Activated T-cell treated with anti-CD3 and anti-CD28 coated beads, Interleukin-2, amount 50 U/mL, for 4 hours (primary cell): ENCODE measurements around the gene WWC2. TPM values are rescaled to one million over a fixed set of nuclear protein-coding genes. Genes with fewer than 3 reads are reported as not detected.

Experiments used
- ATAC-seq, 2 donors: fragments of 200-7000 bp; cut with Tn5 transposase; one replicate each; pipeline ENCODE4 v1.10.0; 2021
- DNase-seq: peaks from one replicate; pipeline ENCODE4 v3.0.0-alpha.2; 2020
- H3K27me3 Mint-ChIP-seq: one replicate; pipeline ENCODE4 v1.8.0; 2021; ENCODE audit warnings: low read depth, mixed read lengths
- H3K36me3 Mint-ChIP-seq: one replicate; pipeline ENCODE4 v1.8.0; 2022; ENCODE audit warnings: mixed read lengths; ENCODE audit not compliant: insufficient read depth
- H3K4me1 Mint-ChIP-seq: one replicate; pipeline ENCODE4 v1.8.0; 2021; ENCODE audit warnings: low read depth, mixed read lengths
- H3K4me3 Mint-ChIP-seq: one replicate; pipeline ENCODE4 v1.8.0; 2021; ENCODE audit warnings: mild to moderate bottlenecking, moderate library complexity, mixed read lengths
- H3K9me3 Mint-ChIP-seq: one replicate; pipeline ENCODE4 v1.8.0; 2021; ENCODE audit warnings: mixed read lengths
- total RNA-seq, 3 donors: library from RNA; stranded (reverse); gene quantifications; one replicate each; pipeline ENCODE4 v1.2.1, GENCODE V29; 2021

WWC2 gene
- total RNA-seq, 3 donors from 2014 or later, result 5.6 to 7.8 (median 6.9) TPM

DNA sequence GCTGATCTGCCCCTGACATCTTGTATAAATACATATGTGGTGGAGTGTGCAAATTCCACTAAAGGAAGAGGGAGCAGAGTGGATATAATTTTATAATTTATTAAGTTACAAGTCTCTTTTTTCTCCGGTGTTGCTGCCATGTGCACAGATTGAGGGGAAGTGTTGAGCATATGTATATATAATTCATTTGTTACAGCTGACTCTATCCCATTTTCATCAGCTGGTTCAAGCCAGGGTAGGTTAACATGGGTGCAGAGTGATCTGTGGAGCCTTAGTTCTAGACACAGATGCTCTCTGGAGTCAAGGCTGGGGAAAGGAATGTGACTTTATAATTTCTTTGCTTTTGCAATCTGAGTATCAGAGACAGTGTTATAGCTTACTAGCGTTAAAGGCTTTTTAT is 103.5 kb downstream of the WWC2 start:
- DNase-seq (no peak), ATAC-seq (no peak)
- H3K27me3 Mint-ChIP-seq, result no peaks in the 10 kb centered on the region
- H3K4me1 Mint-ChIP-seq, result no peaks in the 10 kb centered on the region
- H3K36me3 Mint-ChIP-seq, result no peaks in the 10 kb centered on the region
- no peaks in the 10 kb centered on the region for H3K9me3 Mint-ChIP-seq
- no peak overlapping the region for H3K4me3 Mint-ChIP-seq

- ATAC-seq (no peak), DNase-seq (no peak)
- Mint-ChIP-seq H3K4me1 (no peaks in the 10 kb centered on the region), H3K27me3 (no peaks in the 10 kb centered on the region), H3K9me3 (no peaks in the 10 kb centered on the region), H3K36me3 (no peaks in the 10 kb centered on the region), H3K4me3 (no peak overlapping the region)
Measured at GRCh38 chr4:183204793-183205192, 105.7 kb downstream of the WWC2 start.

- H3K4me1 Mint-ChIP-seq, result no peaks in the 10 kb centered on the region
- H3K36me3 Mint-ChIP-seq, result no peaks in the 10 kb centered on the region
- no peaks in the 10 kb centered on the region for H3K27me3 Mint-ChIP-seq
- ATAC-seq (no peak), DNase-seq (no peak)
- no peaks in the 10 kb centered on the region for H3K9me3 Mint-ChIP-seq
- no peak overlapping the region for H3K4me3 Mint-ChIP-seq
Measured at GRCh38 chr4:183205193-183205592, 106.1 kb downstream of the WWC2 start.

- H3K36me3 Mint-ChIP-seq, result no peaks in the 10 kb centered on the region
- H3K4me3 Mint-ChIP-seq, result no peak overlapping the region
- no peak for DNase-seq
- H3K4me1 Mint-ChIP-seq, result no peaks in the 10 kb centered on the region
- H3K27me3 Mint-ChIP-seq, result no peaks in the 10 kb centered on the region
- no peak for ATAC-seq
- no peaks in the 10 kb centered on the region for H3K9me3 Mint-ChIP-seq
Measured at GRCh38 chr4:183205709-183206108, 106.7 kb downstream of the WWC2 start.

- Mint-ChIP-seq H3K4me3 (no peak overlapping the region), H3K9me3 (no peaks in the 10 kb centered on the region), H3K4me1 (no peaks in the 10 kb centered on the region), H3K27me3 (no peaks in the 10 kb centered on the region), H3K36me3 (peaks cover 2% of the 10 kb centered on the region)
- no peak for DNase-seq
- ATAC-seq, result no peak
Measured at GRCh38 chr4:183211533-183211932, 112.5 kb downstream of the WWC2 start.

DNA sequence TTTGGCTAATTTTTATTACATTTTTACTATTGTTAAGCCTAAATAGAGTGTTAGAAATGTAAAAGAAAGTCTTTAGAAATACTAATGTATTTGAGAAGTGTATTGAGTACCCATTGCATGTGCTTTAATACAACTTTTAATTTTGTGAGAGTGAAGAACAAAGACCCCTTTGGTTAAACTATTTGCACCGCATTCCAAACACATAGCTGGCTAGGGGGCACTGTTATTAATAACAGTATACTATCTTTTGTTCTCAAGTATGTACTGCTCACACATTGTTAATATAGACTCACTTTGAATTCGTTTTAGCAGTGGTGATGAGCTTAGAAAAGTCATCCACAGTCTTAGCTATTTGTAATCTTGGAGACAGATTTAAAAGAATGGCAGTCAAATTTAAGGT is 114.9 kb downstream of the WWC2 start:
- H3K4me3 Mint-ChIP-seq, result no peak overlapping the region
- H3K36me3 Mint-ChIP-seq, result peaks cover 2% of the 10 kb centered on the region
- DNase-seq (no peak), ATAC-seq (no peak)
- H3K4me1 Mint-ChIP-seq, result no peaks in the 10 kb centered on the region
- no peaks in the 10 kb centered on the region for H3K9me3 Mint-ChIP-seq
- H3K27me3 Mint-ChIP-seq, result no peaks in the 10 kb centered on the region

- Mint-ChIP-seq H3K4me3 (no peak overlapping the region), H3K9me3 (no peaks in the 10 kb centered on the region), H3K4me1 (no peaks in the 10 kb centered on the region), H3K27me3 (no peaks in the 10 kb centered on the region), H3K36me3 (peaks cover 4% of the 10 kb centered on the region)
- ATAC-seq (no peak), DNase-seq (no peak)
Measured at GRCh38 chr4:183214912-183215488, 115.9 kb downstream of the WWC2 start.

DNA sequence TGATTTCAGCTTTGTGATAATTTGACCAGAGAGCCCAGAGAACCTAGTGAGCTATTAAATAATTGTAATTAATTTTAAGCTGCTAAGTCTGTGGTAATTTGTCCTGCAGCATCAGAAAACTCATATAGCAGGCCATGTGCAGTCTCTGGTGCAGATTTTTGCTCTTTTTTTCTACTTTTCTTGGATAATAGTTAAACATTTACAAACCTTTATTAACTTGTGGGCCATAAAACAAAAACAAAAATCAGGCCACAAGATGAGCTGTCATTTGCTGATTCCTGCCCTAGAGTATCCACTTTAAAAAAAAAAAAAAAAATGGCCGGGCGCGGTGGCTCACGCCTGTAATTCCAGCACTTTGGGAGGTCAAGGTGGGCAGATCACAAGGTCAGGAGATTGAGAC is 121.2 kb downstream of the WWC2 start:
- no peaks in the 10 kb centered on the region for H3K9me3 Mint-ChIP-seq
- peaks cover 2% of the 10 kb centered on the region for H3K36me3 Mint-ChIP-seq
- DNase-seq (no peak), ATAC-seq (no peak)
- no peak overlapping the region for H3K4me3 Mint-ChIP-seq
- no peaks in the 10 kb centered on the region for H3K27me3 Mint-ChIP-seq
- no peaks in the 10 kb centered on the region for H3K4me1 Mint-ChIP-seq

DNA sequence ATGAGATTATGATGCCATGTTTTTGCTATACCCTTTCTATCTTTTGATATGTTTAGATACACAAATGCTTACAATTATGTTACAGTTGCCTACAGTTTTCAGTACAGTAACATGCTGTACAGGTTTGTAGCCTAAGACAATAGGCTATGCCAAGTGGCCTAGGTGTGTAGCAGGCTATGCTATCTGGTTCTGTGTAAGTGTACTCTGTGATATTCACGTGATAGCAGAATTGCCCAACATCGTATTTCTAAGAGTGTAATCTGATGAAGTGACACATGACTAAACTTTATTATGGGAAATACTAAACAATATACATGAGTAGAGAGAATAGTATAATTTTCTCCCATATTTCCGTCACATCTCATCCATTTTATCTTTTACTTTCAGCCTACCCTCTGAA is 124.0 kb downstream of the WWC2 start:
- Mint-ChIP-seq H3K27me3 (no peaks in the 10 kb centered on the region), H3K4me1 (no peaks in the 10 kb centered on the region), H3K9me3 (no peaks in the 10 kb centered on the region), H3K4me3 (no peak overlapping the region), H3K36me3 (peaks cover 2% of the 10 kb centered on the region)
- ATAC-seq, result no peak
- DNase-seq, result no peak

DNA sequence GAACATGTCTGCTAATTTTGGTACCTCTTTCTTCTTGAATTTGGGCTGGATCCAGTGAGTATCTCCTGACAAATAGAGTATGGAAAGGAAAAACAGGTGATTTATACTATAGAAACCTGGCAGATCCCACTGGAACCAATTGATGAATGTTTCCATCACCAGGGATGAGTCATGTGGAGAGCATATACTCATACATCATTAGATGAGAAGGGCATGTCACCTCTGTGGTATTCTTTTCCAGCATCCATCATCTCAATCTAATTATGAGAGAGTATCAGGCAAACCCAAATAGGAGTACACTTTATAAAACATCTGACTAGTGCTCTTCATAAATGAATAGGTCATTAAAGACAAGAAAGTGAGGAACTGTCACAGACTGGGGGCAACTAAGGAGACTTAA is 130.3 kb downstream of the WWC2 start:
- Mint-ChIP-seq H3K4me3 (no peak overlapping the region), H3K36me3 (peaks cover 1% of the 10 kb centered on the region), H3K9me3 (no peaks in the 10 kb centered on the region), H3K4me1 (no peaks in the 10 kb centered on the region), H3K27me3 (peaks cover 4% of the 10 kb centered on the region)
- DNase-seq (no peak), ATAC-seq (no peak)

DNA sequence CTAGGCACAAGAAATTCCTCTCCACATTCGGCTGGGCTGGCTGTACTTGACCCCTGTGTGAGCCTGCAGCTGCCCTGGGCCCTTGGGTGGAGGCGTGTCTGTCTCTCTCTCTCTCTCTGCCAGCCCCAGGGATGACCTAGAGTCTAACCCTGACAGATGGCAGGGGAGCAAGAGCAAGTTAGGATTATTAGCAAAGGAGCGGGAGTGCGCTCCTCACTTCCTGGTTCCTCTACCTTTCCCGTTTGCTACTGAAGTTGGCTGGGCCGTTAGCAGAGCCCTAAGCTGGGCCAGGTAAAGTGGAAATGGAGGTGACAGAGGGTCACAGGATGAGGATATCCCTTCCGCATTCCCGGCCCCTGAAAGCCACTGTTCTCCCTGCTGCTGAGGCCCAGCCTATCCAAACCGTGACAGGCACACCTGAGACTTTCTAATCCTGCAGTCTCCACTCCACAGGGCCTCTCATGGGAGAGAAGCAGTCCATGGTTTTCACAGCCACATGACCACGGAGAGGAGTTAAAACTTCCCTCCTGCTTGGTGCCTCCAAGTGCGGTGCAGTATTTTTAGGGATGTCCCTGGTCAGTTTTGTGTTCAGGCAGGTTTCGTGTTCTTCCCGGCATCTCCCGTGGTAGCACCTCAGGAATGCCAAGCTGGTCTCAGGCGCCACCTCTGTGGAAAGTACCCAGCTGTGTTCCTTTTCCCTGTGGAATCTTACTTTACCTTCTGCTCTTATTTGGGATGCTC is 141.7 kb downstream of the WWC2 start:
- Mint-ChIP-seq H3K4me1 (no peaks in the 10 kb centered on the region), H3K27me3 (no peaks in the 10 kb centered on the region), H3K4me3 (no peak overlapping the region), H3K9me3 (no peaks in the 10 kb centered on the region), H3K36me3 (peaks cover 3% of the 10 kb centered on the region)
- no peak for ATAC-seq
- DNase-seq, result no peak

DNA sequence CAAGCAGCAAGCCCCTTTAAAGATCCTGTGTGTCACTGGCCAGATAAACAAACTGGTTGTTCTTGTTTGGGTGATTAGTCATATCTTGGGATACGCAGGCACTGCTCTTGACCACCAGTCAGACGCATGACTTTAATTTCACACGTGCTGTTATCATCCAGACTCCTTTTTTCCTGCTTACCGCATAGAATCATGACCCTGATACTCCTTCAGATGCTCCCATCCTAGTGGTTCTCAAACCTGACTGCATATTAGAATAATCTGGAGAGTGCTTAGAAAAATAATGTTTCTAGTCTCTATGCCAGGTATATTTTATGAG is 142.2 kb downstream of the WWC2 start:
- no peaks in the 10 kb centered on the region for H3K27me3 Mint-ChIP-seq
- H3K36me3 Mint-ChIP-seq, result peaks cover 3% of the 10 kb centered on the region
- DNase-seq (no peak), ATAC-seq (no peak)
- no peaks in the 10 kb centered on the region for H3K9me3 Mint-ChIP-seq
- no peaks in the 10 kb centered on the region for H3K4me1 Mint-ChIP-seq
- H3K4me3 Mint-ChIP-seq, result no peak overlapping the region

DNA sequence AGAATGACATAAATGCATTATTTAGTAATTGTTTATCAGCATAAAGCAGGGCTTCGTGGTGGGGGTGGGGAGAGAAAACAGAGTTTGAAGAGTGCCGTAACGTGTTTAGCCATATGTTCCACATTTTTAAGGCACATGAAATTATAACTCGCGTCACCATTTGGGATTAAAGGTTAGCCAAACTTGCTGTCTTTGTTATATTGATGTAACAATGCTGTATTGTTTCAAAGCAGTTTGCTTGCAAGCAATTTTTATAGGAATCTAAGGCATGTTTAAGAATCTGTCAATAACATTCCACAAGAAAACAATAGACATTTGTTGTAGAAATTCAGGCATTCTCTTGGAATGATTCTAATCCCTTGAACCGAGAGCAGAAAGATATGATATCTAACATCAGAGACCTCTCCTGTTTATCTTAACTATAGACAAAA is 142.7 kb downstream of the WWC2 start:
- no peaks in the 10 kb centered on the region for H3K4me1 Mint-ChIP-seq
- H3K9me3 Mint-ChIP-seq, result no peaks in the 10 kb centered on the region
- H3K36me3 Mint-ChIP-seq, result peaks cover 3% of the 10 kb centered on the region
- no peak overlapping the region for H3K4me3 Mint-ChIP-seq
- no peak for DNase-seq
- no peak for ATAC-seq
- H3K27me3 Mint-ChIP-seq, result no peaks in the 10 kb centered on the region

DNA sequence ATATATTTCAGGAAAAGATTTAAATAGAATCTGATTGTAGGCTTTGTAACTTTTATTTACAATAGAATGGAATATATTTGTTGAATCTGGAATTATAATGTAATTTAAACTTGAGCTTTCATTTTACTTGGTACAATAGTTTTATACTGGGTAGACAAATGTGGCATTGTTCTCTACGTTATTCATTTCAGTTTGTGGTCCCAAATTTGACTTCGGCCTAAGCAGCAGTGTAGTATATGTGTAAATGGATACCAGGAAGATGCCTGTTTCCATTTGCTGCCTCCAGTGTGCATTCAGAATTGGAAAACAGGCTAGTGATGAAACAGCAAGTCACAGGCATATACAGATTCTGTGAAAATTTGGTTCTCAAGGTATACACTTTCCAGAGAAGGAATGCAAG is 143.2 kb downstream of the WWC2 start:
- ATAC-seq (no peak), DNase-seq (no peak)
- no peak overlapping the region for H3K4me3 Mint-ChIP-seq
- H3K9me3 Mint-ChIP-seq, result no peaks in the 10 kb centered on the region
- H3K27me3 Mint-ChIP-seq, result no peaks in the 10 kb centered on the region
- H3K36me3 Mint-ChIP-seq, result peaks cover 3% of the 10 kb centered on the region
- H3K4me1 Mint-ChIP-seq, result no peaks in the 10 kb centered on the region

DNA sequence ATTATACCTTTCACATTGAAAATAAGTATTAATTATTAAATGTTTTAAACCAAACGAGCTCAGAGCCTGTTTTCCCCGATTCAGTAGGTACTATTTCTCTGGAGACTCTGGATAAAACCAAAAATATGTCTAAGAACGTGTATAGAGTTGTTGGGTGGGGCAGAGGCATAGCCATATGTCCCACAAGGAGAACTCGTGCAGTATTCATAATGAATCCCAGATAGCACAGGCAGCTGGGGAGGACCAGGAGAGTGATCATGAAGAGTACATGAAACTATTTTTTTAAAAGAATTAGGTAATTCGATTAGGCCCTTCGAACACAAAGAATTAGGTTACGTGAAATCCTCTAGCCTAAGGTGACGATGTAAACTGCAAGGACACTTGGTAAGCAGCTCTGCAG is 145.0 kb downstream of the WWC2 start:
- H3K9me3 Mint-ChIP-seq, result no peaks in the 10 kb centered on the region

More for the DNA sequence above, 145.0 kb downstream of the WWC2 start:
- Mint-ChIP-seq H3K4me3 (no peak overlapping the region), H3K27me3 (no peaks in the 10 kb centered on the region), H3K4me1 (no peaks in the 10 kb centered on the region), H3K36me3 (no peaks in the 10 kb centered on the region)
- no peak for ATAC-seq
- no peak for DNase-seq
